ENCODE data around the gene RASSF3.
A peak's percentile ranks its signal among the peaks of the same experiment; 100 is the strongest.
"Not testable (repeated sequence)": the region's sequence is repeated elsewhere in the genome, so short reads cannot be mapped to it uniquely, and the experiment has no call there.

RASSF3 gene

DNA sequence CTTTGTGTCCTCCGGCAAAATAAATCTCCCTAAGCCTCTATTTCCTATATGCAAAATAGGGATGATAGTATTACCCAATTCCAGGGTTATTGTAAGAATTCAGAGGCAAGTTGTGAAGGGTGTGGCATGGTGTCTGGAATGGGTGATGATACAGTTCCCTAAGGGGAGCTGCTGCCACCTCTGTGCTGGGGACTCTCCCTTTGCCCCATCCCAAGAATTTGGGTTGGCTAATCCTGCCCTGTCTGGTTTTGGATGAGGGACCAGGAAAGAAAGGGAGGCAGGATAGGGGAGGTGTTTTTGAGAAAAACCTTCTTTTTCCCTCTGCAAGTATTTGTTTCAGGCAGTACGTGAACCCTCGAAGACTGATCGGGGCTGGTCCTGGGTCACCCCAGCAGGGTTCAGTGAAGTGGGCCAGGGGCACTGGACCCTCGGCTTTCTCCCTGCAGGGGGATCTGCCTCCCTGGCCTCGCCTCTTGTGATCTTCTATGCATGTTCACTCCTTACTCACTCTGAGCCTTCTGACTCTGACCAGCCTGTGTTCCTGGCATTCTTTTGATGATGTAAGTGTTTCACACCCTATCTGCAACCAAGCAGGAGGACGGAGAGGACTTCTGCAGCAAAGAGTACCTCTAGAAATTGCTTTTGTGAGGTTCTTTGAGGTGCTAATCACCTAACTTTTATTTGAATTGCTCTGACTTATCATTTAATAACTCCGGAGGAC is 60.8 kb downstream of the RASSF3 start:
- DNase-seq (ENCODE audit: low spot score) = no peak

DNA sequence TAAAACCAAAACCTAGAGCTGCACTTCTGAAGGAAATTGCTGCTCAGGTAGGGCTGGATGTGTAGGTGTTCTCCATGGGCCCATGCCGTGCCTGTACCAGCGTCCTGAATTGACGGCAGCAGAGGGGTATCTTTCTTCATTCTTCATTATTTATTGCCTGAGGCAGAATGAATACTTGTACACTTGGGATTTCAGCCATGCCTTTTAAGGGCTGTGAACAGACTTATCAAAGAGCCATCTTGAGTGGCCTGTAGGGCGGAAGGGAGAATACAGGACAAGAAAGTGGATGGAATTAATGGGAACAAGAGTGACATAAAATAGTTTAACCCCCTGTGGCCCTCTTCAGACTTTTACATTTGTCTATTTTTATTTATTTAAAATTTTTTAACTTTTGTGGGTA is 61.4 kb downstream of the RASSF3 start:
- no peak for DNase-seq (ENCODE audit: low spot score)

DNA sequence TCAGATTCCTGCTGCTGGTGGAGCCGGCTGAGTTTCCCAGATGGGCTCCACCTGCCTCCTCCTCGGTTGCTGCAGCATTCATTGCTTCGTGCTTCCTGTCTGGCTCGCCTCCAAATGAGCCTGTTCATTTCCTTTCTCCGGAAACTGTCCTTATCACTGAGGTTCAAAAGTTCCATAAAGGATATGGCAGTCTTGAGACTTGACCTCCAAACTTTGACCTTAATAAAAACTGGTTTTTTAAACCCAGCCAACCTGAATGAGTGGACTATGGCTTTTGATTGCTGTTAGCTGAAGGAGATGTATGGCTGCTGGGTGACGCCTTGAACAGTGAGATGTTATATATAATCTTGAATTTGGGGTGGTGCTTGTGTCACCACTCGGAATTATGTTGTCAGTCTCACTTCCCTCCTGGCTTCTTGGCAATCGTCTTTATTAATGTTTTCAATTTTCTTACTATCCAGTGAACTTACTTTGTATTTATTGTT is 62.7 kb downstream of the RASSF3 start:
- no peak for DNase-seq (ENCODE audit: low spot score)

DNA sequence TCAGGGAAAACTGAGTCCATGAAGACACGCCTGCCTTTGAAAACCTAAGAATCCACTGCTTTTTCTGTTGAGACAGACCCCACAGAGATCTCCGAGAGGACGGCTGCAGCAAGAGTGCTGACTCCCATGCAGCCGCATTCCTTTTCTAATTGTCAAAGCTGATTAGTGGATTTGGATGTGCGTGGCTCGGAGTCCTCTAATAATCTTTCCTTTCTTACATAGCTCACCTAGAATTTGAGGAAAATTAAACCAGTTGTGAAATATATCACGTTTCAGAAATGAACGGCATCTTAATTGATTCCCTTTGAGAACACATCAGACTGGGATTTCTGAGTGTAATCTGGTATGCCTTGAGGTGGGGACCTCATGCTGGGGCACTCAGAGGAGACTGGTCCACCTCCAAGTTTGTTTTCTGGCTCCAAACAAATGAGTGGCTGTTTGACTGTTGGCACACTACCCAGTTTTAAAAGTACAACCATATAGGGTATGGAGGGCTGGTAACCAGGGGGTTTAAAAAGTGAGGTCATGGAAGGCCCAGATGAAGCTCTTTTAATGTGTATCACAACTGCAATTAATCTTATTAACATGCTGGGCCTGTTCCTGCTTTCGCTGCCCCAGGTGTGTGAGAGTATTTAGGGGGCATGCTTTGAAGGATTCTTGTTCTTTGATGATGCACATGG is 63.3 kb downstream of the RASSF3 start:
- DNase-seq (ENCODE audit: low spot score) = peak; percentile 68

DNA sequence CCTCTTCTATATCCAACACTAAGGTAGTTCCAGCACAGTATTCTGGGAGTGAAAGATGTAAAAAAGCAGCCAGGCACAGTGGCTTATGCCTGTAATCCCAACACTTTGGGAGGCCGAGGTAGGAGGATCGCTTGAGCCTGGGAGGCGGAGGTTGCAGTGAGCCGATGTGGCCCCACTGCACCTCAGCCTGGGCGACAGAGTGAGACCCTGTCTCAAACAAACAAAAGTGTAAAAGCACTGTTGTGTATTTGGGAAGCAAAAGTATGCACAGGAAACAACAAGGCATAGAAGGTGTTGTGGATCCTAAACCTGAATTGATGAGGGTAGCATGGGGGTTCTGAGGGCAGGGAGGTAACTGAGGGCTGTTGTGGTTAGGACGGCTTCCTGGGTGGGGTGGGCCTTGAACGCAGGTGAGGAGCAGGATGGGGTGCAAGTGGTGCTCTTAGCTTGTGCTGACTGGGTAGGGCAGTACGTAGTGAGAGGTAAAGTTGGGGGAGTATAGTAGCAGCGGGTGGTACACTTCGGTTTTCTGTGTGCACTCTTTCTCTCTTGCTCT is 64.2 kb downstream of the RASSF3 start:
- no peak for DNase-seq (ENCODE audit: low spot score)

DNA sequence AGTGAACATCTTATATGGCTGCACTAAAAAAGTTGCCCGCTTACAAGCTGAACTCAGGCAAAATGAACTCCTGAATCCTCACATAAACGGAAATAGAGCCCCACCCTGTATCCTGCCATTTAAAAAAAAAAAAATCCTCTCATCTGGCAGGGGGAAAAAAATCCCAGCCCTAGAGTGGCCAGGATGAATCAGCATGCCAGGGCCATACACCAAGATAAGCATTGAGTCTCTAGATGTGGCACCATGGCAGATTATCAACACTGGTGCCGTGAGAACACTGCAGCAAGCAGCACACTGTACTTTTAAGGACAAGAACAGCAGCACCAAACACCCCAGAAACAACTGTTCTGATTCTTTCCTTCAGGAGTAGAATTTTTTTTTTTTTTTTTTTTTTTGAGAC is 65.5 kb downstream of the RASSF3 start:
- DNase-seq (ENCODE audit: low spot score) = no peak

DNA sequence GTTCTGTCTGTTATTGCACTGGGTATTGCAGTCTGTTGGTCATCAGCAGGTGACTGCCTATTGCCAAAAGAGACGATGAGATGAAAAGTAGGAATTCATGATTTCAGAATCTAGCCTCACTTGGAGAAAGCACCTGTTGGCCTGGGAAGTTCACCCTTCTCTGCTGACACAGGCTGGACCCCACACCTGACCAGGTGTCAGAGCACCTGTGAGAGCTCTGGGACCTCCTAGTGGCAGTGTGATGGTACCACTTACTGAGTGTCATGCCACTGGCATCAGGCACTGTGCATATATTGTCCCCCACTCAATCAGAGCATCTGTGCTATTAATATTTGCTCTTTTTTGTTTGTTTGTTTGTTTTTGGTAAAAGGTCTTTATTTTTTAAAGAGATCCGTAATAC is 68.0 kb downstream of the RASSF3 start:
- DNase-seq (ENCODE audit: low spot score) = no peak

- no peak for DNase-seq (ENCODE audit: low spot score)
Measured at GRCh38 chr12:64678835-64679234, 68.5 kb downstream of the RASSF3 start.

DNA sequence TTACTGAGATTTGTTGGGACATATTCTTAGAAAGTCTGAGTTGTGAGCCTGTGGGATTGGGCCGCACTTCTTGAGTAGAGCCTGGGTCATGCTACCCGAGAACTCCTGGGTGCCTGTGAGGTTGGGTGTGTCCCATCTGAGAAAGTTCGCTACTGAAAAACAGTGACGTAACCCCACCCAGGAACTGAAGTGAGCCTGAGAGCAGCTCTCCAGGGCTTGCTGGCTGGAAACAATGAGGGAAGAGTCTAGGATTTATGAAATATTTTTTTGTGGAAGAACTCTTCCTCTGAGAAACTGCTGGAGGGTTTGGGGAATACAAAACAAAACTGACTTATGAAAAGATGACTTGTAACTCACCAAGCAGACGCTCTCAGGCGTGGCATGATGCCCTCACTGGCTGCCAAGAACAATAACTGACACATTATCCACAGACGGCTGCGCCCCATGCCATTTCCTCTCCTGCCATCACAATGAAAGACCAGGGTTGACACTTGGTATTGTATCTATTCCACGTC is 69.2 kb downstream of the RASSF3 start:
- no peak for DNase-seq (ENCODE audit: low spot score)

DNA sequence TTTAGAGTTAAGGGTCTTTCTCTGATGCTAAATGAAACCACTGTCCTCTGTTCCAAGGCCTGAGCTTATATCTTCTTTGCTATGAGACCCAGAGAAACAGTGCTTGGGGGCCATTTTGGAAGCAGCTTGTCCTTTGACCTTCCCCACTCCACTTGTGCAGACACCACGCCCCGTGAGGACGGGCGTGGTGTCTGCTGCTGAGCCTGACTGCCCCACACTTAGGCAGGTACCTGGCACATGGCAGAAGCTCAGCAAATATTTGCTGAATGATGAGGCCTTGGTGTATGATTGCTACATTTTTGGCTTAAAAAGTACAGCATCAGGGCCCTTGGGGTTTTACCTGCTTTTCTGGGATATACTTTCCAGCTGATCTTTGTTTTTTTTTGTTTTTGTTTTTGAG is 69.9 kb downstream of the RASSF3 start:
- DNase-seq (ENCODE audit: low spot score) = no peak

- no peak for DNase-seq (ENCODE audit: low spot score)
Measured at GRCh38 chr12:64681200-64682052, 71.1 kb downstream of the RASSF3 start.

GRCh38 chr12:64682572-64683277 is 72.4 kb downstream of the RASSF3 start:
- DNase-seq (ENCODE audit: low spot score) = peak; percentile 63

- no peak for DNase-seq (ENCODE audit: low spot score)
Measured at GRCh38 chr12:64683816-64684543, 73.7 kb downstream of the RASSF3 start.

DNA sequence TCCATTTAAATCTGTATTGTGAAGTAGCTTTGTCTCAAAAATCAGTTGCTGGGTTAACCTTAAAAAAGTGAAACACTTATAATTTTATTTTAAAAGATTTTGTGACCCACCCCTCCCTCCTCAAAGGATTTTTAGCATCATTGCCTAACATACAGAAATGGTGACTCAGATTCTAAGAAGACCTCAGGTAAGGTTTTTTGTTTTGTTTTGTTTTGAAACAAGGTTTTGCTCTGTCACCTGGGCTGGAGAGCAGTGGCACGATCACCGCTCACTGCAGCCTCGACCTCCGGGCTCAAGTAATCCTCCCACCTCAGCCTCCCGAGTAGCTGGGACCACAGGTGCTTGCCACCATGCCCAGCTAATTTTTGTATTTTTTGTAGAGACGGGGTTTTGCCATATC is 74.8 kb downstream of the RASSF3 start:
- no peak for DNase-seq (ENCODE audit: low spot score)

DNA sequence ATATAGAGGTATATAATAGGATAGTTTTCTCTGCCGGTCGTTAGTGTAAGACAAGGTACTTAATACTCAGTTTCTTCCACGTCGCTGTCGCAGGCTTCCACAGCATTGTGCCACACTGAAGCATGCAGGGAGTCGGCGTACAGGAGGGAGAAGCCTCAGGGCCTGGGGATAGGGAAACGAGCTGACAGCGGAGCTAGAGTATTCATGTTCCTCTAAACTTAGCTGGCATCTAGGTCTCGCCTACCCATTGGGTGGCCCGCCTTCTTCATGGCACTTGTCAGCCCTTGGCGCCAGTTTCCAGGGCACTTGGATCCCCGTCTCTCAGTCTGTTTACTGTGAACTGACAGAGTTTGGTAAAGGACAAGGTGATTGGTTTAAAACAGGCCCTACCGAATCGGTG is 75.3 kb downstream of the RASSF3 start:
- DNase-seq (ENCODE audit: low spot score) = no peak

DNA sequence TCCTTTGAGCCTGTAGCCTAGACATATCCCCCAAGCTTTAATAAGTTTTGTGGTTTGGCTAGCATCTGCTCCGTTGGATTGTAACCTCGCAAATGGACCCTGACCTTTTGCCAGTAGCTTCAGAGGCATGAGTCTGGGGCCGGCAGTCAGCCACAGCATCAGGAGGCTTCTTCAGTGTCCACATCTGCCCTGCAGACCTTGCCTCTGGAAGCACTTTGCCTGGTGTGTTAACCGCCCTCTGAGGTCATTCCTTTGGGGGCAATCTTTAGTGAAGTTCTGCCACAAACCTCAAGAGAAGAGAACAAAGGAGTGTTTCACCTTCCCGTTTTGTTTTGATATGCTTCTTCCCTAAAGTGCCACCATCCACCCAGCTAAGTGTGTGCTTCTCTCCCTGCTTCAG is 77.5 kb downstream of the RASSF3 start:
- no peak for DNase-seq (ENCODE audit: low spot score)

DNA sequence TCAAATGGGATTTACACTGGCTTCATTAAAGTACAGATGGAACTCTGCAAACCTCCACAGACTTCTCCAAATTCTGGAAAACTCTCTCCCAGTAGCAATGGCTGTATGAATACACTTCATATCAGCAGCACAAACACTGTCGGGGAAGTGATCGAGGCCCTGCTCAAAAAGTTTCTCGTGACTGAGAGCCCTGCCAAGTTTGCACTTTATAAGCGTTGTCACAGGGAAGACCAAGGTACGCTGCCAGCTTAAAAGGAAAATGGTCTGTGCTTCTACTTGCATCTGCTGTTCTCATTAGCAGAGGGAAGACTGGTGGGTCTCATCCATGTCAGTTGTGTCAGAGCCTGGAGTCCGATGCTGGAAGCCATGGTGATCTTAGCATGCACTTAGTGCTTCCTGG is 77.9 kb downstream of the RASSF3 start:
- DNase-seq (ENCODE audit: low spot score) = no peak

DNA sequence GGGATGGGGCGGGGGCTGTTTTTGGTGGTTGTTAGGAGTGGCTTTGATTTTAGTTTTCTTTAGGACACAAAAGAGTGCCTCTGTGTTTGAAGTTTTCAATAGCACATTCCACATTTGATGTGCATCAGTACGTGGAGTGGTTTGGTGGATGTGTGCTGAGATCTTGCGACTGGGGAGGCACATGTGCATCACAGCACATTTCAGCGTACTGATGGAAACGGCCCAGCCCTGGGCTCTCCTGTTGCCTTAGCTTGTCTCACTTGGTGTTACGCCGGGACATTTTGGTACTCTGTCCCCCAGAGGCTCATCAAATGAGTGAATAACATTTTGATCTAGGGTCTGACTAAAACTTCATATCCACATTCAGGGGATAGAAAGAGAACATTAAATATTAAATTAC is 78.4 kb downstream of the RASSF3 start:
- no peak for DNase-seq (ENCODE audit: low spot score)

DNA sequence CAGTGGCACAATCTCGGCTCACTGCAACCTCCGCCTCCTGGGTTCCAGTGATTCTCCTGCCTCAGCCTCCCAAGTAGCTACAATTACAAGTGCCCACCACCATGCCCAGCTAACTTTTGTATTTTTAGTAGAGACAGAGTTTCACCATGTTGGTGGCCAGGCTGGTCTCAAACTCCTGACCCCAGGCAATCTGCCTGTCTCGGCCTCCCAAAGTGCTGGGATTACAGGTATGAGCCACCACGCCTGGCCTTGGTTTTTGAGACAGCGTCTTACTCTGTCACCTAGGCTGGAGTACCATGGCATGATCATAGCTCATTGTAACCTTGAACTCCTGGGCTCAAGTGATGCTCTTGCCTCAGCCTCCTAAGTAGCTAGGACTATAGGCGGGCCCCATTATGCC is 79.9 kb downstream of the RASSF3 start:
- DNase-seq (ENCODE audit: low spot score) = not testable (repeated sequence)

DNA sequence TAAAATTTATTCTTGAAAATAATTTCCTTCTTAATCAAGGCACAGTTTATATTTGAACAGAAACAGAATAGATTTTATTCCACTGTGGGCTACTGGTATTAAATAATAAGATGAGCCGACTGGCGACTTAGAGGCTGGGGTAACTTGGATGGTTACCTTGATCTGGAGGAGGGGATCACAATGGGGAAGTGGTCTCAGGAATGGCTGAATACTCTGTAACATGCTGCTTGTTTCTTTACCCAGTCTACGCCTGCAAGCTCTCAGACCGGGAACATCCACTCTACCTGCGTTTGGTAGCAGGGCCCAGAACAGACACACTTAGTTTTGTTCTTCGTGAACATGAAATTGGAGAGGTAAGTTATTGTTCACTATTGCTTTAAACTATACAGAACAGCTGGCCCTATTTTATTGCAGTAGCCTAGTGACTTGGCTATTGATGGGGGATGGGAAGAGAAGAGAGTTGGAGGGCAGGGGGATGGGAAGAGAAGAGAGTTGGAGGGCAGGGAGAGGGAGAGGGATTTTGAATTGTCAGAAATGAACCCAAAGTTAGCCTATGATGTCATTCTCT is 81.0 kb downstream of the RASSF3 start:
- peak; percentile 49 for DNase-seq (ENCODE audit: low spot score)

All from iPS-NIHi11 (cell line).